SK-N-MC (cell line): ENCODE results near the gene SH3D21.

Experiments used
- EZH2 ChIP-seq: fragments of 200-600 bp; sonication (generic); IDR thresholded peaks from one replicate; pipeline ENCODE4 v1.6.1; 2017; ENCODE audit warnings: antibody characterized with exemption
- POLR2AphosphoS5 ChIP-seq: IDR thresholded peaks from 2 replicates; pipeline ENCODE4 v1.6.1; 2012; ENCODE audit warnings: mild to moderate bottlenecking, low read depth, low read length, borderline replicate concordance

DNA sequence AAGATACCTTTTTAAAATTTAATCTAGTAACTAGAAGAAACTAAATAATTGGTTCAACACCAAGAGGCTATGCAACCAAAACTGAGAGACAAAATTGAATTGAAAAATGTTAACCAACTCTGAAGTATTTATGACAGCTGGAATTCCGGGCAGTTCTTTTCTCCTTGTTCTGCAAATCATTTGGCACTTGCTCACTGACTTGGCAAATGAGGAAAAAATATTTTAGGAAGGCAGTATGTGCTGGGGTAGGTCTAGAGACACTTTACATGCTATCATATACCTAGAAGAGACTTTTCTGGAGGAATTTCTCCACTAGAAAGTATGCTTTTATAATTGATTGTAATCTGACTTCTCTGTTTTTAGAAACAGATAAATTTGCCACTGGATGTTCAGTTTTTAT lies 22.1 kb upstream of the SH3D21 start:
- TF ChIP-seq EZH2 (no peak), POLR2AphosphoS5 (no peak)
